Measurements from ENCODE around the gene IGFALS.

- TF ChIP-seq POLR2AphosphoS5 (IDR thresholded peaks at IDR 0.05) (no peak), SMC3 (conservative IDR thresholded peaks at IDR 0.05; ENCODE audit: poor library complexity) (no peak), CTCF (IDR thresholded peaks at IDR 0.05; ENCODE audit: poor library complexity, severe bottlenecking) (no peak), EP300 (conservative IDR thresholded peaks at IDR 0.05; ENCODE audit: poor library complexity, severe bottlenecking) (no peak), EZH2 (IDR thresholded peaks at IDR 0.05; ENCODE audit: borderline replicate concordance, insufficient read depth, low read length, poor library complexity, severe bottlenecking) (no peak), REST (IDR thresholded peaks at IDR 0.05; ENCODE audit: borderline replicate concordance) (no peak), RAD21 (conservative IDR thresholded peaks at IDR 0.05) (no peak), TAF1 (IDR thresholded peaks at IDR 0.05; ENCODE audit: low read depth) (no peak), MXI1 (conservative IDR thresholded peaks at IDR 0.05; ENCODE audit: poor library complexity, severe bottlenecking) (no peak)
Observed at GRCh38 chr16:1821861-1822611, 28.5 kb upstream of the IGFALS start.

All from neural cell (in vitro differentiated cells).